Caco-2 (cell line): ENCODE results near the gene CAPZB. TPM values are rescaled to one million over a fixed set of nuclear protein-coding genes. Genes with fewer than 3 reads are reported as not detected.
"Not testable (repeated sequence)": the region's sequence is repeated elsewhere in the genome, so short reads cannot be mapped to it uniquely, and the experiment has no call there.

Experiments used
- BruUV-seq: library from RNA; stranded (reverse); fragments of 400-500 nt; replicated peaks from 2 replicates; lab custom pipeline; 2021; lab: Mats Ljungman, UMichigan
- CTCF ChIA-PET: fragments of 300-600 bp; sonication (Branson Sonifier 250); formaldehyde crosslinking; loops from one replicate; lab custom pipeline; 2022; ENCODE audit warnings: antibody characterized with exemption; lab: Charles Lee
- POLR2A ChIA-PET: fragments of 300-600 bp; sonication (Branson Sonifier 250); formaldehyde crosslinking; loops from one replicate; lab custom pipeline; 2022; ENCODE audit warnings: antibody characterized with exemption; lab: Charles Lee
- DNase-seq, 2 experiments: peaks; one replicate each; pipeline versions ENCODE4 v3.0.0 to v3.0.0-alpha.2; 2020 to 2022
- H3K27me3 ChIP-seq: replicated peaks from 2 replicates; pipeline ENCODE4 v1.6.0; 2011; ENCODE audit warnings: low read length; ENCODE audit not compliant: control insufficient read depth, insufficient read depth
- H3K36me3 ChIP-seq: 2 replicates; pipeline ENCODE4 v1.5.1; 2011; ENCODE audit warnings: low read length; ENCODE audit not compliant: control insufficient read depth, insufficient read depth
- H3K4me1 ChIP-seq: fragments of 250-450 bp; sonication (Bioruptor Pico); 2 replicates; pipeline ENCODE4 v1.5.1; 2020; ENCODE audit warnings: mild to moderate bottlenecking
- H3K4me3 ChIP-seq: 2 replicates; pipeline ENCODE4 v1.5.1; 2011; ENCODE audit warnings: low read depth, mild to moderate bottlenecking, control low read depth, low read length
- H3K9me3 ChIP-seq: fragments of 250-450 bp; sonication (Bioruptor Pico); 2 replicates; pipeline ENCODE4 v1.5.1; 2020; ENCODE audit warnings: mild to moderate bottlenecking, moderate library complexity
- H3K27ac Mint-ChIP-seq: one replicate; pipeline ENCODE4 v1.8.0; 2022; ENCODE audit warnings: mixed read lengths; ENCODE audit not compliant: unreplicated experiment
- H3K27me3 Mint-ChIP-seq: one replicate; pipeline ENCODE4 v1.8.0; 2022; ENCODE audit warnings: mixed read lengths; ENCODE audit not compliant: insufficient read depth, unreplicated experiment
- H3K36me3 Mint-ChIP-seq: one replicate; pipeline ENCODE4 v1.8.0; 2022; ENCODE audit warnings: mild to moderate bottlenecking, mixed read lengths; ENCODE audit not compliant: insufficient read depth, unreplicated experiment
- H3K4me1 Mint-ChIP-seq: one replicate; pipeline ENCODE4 v1.8.0; 2022; ENCODE audit warnings: low read depth, mixed read lengths; ENCODE audit not compliant: unreplicated experiment
- H3K4me3 Mint-ChIP-seq: one replicate; pipeline ENCODE4 v1.8.0; 2022; ENCODE audit warnings: mild to moderate bottlenecking, moderate library complexity, mixed read lengths; ENCODE audit not compliant: unreplicated experiment
- H3K9me3 Mint-ChIP-seq: one replicate; pipeline ENCODE4 v1.8.0; 2022; ENCODE audit warnings: mixed read lengths; ENCODE audit not compliant: unreplicated experiment
- CTCF ChIP-seq, 2 experiments: fragments of 200-600 bp in 1 of 2; IDR thresholded peaks; 1 replicate in 1 of 2; 2 replicates in 1 of 2; pipeline versions ENCODE4 v1.5.1 to v1.8.0; 2011 to 2022; ENCODE audit warnings: antibody characterized with exemption in 1 of 2, control low read depth in 1 of 2, inconsistent platforms in 1 of 2, low read depth in 1 of 2, low read length in 1 of 2, mild to moderate bottlenecking in 1 of 2, moderate library complexity in 1 of 2; ENCODE audit not compliant: insufficient read depth in 1 of 2, severe bottlenecking in 1 of 2, unreplicated experiment in 1 of 2
- intact Hi-C: fragments of 100-400 bp; cut with micrococcal nuclease; formaldehyde crosslinking; loops from one replicate; pipeline ENCODE4 v1.10.0; 2022; ENCODE audit not compliant: unreplicated experiment
- total RNA-seq: library from RNA; stranded (reverse); gene quantifications from 2 replicates; pipeline ENCODE4 v1.2.3, GENCODE V29; 2022

The CAPZB gene
- total RNA-seq, 1 experiment from 2014 or later, result 205 TPM

DNA sequence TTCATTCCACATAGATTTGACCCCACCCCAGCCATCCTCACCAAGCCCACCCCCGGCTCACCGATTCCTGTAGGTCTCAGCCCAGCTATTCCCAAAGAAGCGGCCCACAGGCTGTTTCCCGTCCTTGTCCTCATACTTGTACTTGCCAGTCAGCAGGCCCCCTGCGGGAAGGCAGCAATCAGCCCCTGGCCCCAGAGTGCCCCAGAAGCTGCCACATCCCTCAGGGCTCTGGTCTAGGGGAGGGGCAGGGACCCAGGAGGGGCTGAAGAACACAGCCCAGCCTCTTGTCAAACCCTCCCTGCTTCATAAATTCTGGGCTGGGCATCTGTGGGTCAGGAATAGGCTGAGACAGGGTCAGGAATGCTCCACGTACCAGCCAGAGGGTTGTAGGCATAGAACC, 178.4 kb downstream of the CAPZB start:
- no peak overlapping the region for H3K27ac Mint-ChIP-seq
- BruUV-seq, result no TSS peak
- H3K27me3 ChIP-seq, result no peaks in the 10 kb centered on the region
- H3K36me3 Mint-ChIP-seq, result peaks cover 36% of the 10 kb centered on the region
- ChIA-PET CTCF (interaction anchor here (0.7 kb wide), 1 partner anchor 18 kb away, joined by 4 read pairs; the partner anchor contains the start of gene AKR7A3), POLR2A (no interaction called here)
- no peak overlapping the region for H3K4me3 Mint-ChIP-seq
- H3K36me3 ChIP-seq, result peaks cover 1% of the 10 kb centered on the region; the same call in 1 of the 2 replicates
- TF ChIP-seq CTCF (IDR thresholded peaks at IDR 0.05; ENCODE audit: insufficient read depth in 1 of 2, low read depth in 1 of 2, low read length in 1 of 2, severe bottlenecking in 1 of 2, unreplicated experiment in 1 of 2), result no peak
- no peak for DNase-seq
- no peaks in the 10 kb centered on the region for H3K9me3 ChIP-seq
- intact Hi-C loops, result no loop called here
- H3K4me1 Mint-ChIP-seq, result peaks cover 8% of the 10 kb centered on the region
- H3K4me3 ChIP-seq, result no peak overlapping the region
- H3K27me3 Mint-ChIP-seq, result no peaks in the 10 kb centered on the region
- no peaks in the 10 kb centered on the region for H3K4me1 ChIP-seq
- no peaks in the 10 kb centered on the region for H3K9me3 Mint-ChIP-seq

GRCh38 chr1:19305880-19306279, 179.5 kb downstream of the CAPZB start:
- Mint-ChIP-seq H3K36me3 (peaks cover 36% of the 10 kb centered on the region), H3K27me3 (no peaks in the 10 kb centered on the region), H3K27ac (no peak overlapping the region), H3K4me3 (no peak overlapping the region), H3K9me3 (no peaks in the 10 kb centered on the region), H3K4me1 (peaks cover 3% of the 10 kb centered on the region)
- peaks cover 1% of the 10 kb centered on the region; the same call in 1 of the 2 replicates for H3K36me3 ChIP-seq
- no peaks in the 10 kb centered on the region for H3K9me3 ChIP-seq
- ChIA-PET POLR2A (no interaction called here), CTCF (no interaction called here)
- H3K4me3 ChIP-seq, result no peak overlapping the region
- TF ChIP-seq CTCF (IDR thresholded peaks at IDR 0.05; ENCODE audit: insufficient read depth in 1 of 2, low read depth in 1 of 2, low read length in 1 of 2, severe bottlenecking in 1 of 2, unreplicated experiment in 1 of 2), result no peak
- BruUV-seq, result no TSS peak
- no peaks in the 10 kb centered on the region for H3K4me1 ChIP-seq
- H3K27me3 ChIP-seq, result no peaks in the 10 kb centered on the region
- intact Hi-C loops, result no loop called here
- no peak for DNase-seq

GRCh38 chr1:19304081-19304480, 181.3 kb downstream of the CAPZB start:
- H3K27me3 ChIP-seq, H3K9me3 Mint-ChIP-seq, H3K4me1 ChIP-seq, H3K9me3 ChIP-seq, H3K4me3 ChIP-seq, DNase-seq, H3K27ac Mint-ChIP-seq, intact Hi-C loops, H3K36me3 ChIP-seq, H3K4me3 Mint-ChIP-seq, BruUV-seq, H3K27me3 Mint-ChIP-seq, POLR2A ChIA-PET, CTCF ChIA-PET, H3K4me1 Mint-ChIP-seq: not testable (repeated sequence)
- H3K36me3 Mint-ChIP-seq, result peaks cover 34% of the 10 kb centered on the region

GRCh38 chr1:19300211-19300610, 185.1 kb downstream of the CAPZB start:
- Mint-ChIP-seq H3K27ac (no peak overlapping the region), H3K4me3 (no peak overlapping the region), H3K9me3 (peaks cover 10% of the 10 kb centered on the region), H3K27me3 (no peaks in the 10 kb centered on the region), H3K36me3 (peaks cover 7% of the 10 kb centered on the region), H3K4me1 (no peaks in the 10 kb centered on the region)
- 0 out of 2 replicates have a peak, but pooled peaks cover 1% of the 10 kb centered on the region for H3K36me3 ChIP-seq
- intact Hi-C loops, result no loop called here
- DNase-seq, result no peak
- POLR2A ChIA-PET, result no interaction called here
- H3K27me3 ChIP-seq, result no peaks in the 10 kb centered on the region
- CTCF ChIA-PET, result no interaction called here
- TF ChIP-seq CTCF (IDR thresholded peaks at IDR 0.05; ENCODE audit: insufficient read depth in 1 of 2, low read depth in 1 of 2, low read length in 1 of 2, severe bottlenecking in 1 of 2, unreplicated experiment in 1 of 2), result no peak
- H3K9me3 ChIP-seq, result peaks cover 3% of the 10 kb centered on the region; the same call in 1 of the 2 replicates
- H3K4me3 ChIP-seq, result no peak overlapping the region
- no peaks in the 10 kb centered on the region for H3K4me1 ChIP-seq
- no TSS peak for BruUV-seq
